Fibroblast of lung (primary cell): ENCODE data around the gene RXRA.

ENCODE experiments used
- CTCF ChIP-seq, 2 donors: IDR thresholded peaks in 1 of 2; conservative IDR thresholded peaks in 1 of 2; 1 replicate in 1 of 2; 2 replicates in 1 of 2; pipeline ENCODE4 v1.5.1; 2011 to 2012; ENCODE audit warnings: low read length in 2 of 2, control low read depth in 1 of 2, inconsistent platforms in 1 of 2, low read depth in 1 of 2, mild to moderate bottlenecking in 1 of 2
- EZH2 ChIP-seq: IDR thresholded peaks from 2 replicates; pipeline ENCODE4 v1.5.1; 2012; ENCODE audit warnings: low read length, control low read depth, mild to moderate bottlenecking; ENCODE audit errors: missing control alignments

- TF ChIP-seq CTCF (conservative IDR thresholded peaks at IDR 0.05 in 1 of 2, IDR thresholded peaks at IDR 0.05 in 1 of 2; ENCODE audit: low read depth in 1 of 2, low read length in 2 of 2), result no peak
- TF ChIP-seq EZH2, result no peak
Observed at GRCh38 chr9:134416385-134417015, 90.2 kb downstream of the RXRA start.
